HG03442 (cell line): Measurements from ENCODE around the gene MSL1.

Experiments used
- ATAC-seq: cut with Tn5 transposase; IDR thresholded peaks from one replicate; pipeline ENCODE4 v1.9.1; 2021; ENCODE audit warnings: mild to moderate bottlenecking, moderate library complexity; ENCODE audit not compliant: unreplicated experiment

The MSL1 gene

GRCh38 chr17:40090237-40091119 lies 31.3 kb upstream of the MSL1 start:
- no peak for ATAC-seq

- no peak for ATAC-seq
Measured at GRCh38 chr17:40091691-40092397, 29.9 kb upstream of the MSL1 start.

GRCh38 chr17:40092581-40092980 lies 29.2 kb upstream of the MSL1 start:
- ATAC-seq, result no peak

- no peak for ATAC-seq
Measured at GRCh38 chr17:40093005-40093579, 28.7 kb upstream of the MSL1 start.

GRCh38 chr17:40093580-40094201 lies 28.1 kb upstream of the MSL1 start:
- ATAC-seq, result no peak

- ATAC-seq, result no peak
Measured at GRCh38 chr17:40094874-40095273, 26.9 kb upstream of the MSL1 start.

- no peak for ATAC-seq
Measured at GRCh38 chr17:40095351-40095943, 26.3 kb upstream of the MSL1 start.

GRCh38 chr17:40095944-40096791 lies 25.6 kb upstream of the MSL1 start:
- peak; percentile 39 for ATAC-seq

GRCh38 chr17:40097087-40097486 lies 24.7 kb upstream of the MSL1 start:
- ATAC-seq, result no peak

- no peak for ATAC-seq
Measured at GRCh38 chr17:40097931-40098845, 23.6 kb upstream of the MSL1 start.

GRCh38 chr17:40098846-40099618 lies 22.7 kb upstream of the MSL1 start:
- ATAC-seq, result peak; percentile 49

GRCh38 chr17:40099619-40100418 lies 22.0 kb upstream of the MSL1 start:
- no peak for ATAC-seq

GRCh38 chr17:40100419-40100668 lies 21.4 kb upstream of the MSL1 start, which contains the start of gene NR1D1:
TSS of gene NR1D1 (minus strand) at chr17:40100589. CDS start at chr17:40100094, 495 bp downstream.
- ATAC-seq, result no peak

- ATAC-seq, result peak; percentile 31
Measured at GRCh38 chr17:40100669-40101366, 21.0 kb upstream of the MSL1 start.

GRCh38 chr17:40101367-40102210 lies 20.2 kb upstream of the MSL1 start:
- ATAC-seq, result no peak

- ATAC-seq, result no peak
Measured at GRCh38 chr17:40103071-40103661, 18.6 kb upstream of the MSL1 start.
